Loucy (cell line): ENCODE measurements around the gene SCG2.

ENCODE experiments used
- CTCF ChIP-seq: fragments of 200-600 bp; sonication (generic); conservative IDR thresholded peaks from 2 replicates; pipeline ENCODE4 v1.5.1; 2014; ENCODE audit warnings: mild to moderate bottlenecking, antibody characterized with exemption, low read length
- EZH2phosphoT487 ChIP-seq: fragments of 200-600 bp; IDR thresholded peaks from 2 replicates; pipeline ENCODE4 v1.6.1; 2018; ENCODE audit warnings: antibody characterized with exemption, mild to moderate bottlenecking, moderate library complexity, borderline replicate concordance

- TF ChIP-seq CTCF (no peak), EZH2phosphoT487 (no peak)
These were observed 19.7 kb upstream of the SCG2 start for GRCh38 chr2:223621901-223622300.
